T47D (cell line): ENCODE results near the gene ADD1.

Experiments used
- DNase-seq, 2 experiments: peaks; one replicate each; pipeline versions ENCODE4 v3.0.0 to v3.0.0-alpha.2; 2011 to 2012; ENCODE audit warnings: low read depth in 1 of 2, low spot score in 1 of 2
- JUND ChIP-seq: IDR thresholded peaks from 2 replicates; pipeline ENCODE4 v1.6.1; 2012; ENCODE audit warnings: low read depth
- in situ Hi-C: cut with HindIII; loops from 2 replicates; pipeline ENCODE4 v1.10.0; 2016; ENCODE audit warnings: low sequenced_read_pairs, low pct_unique_long_range_greater_than_20kb

ADD1 gene

GRCh38 chr4:2843263-2843940, at the start of gene ADD1:
Gene ADD1, plus strand, starts transcription at chr4:2843844. Its CDS starts 32,072 bp downstream, at chr4:2875916.
- TF ChIP-seq JUND: no peak
- in situ Hi-C loops: no loop called here
- peak; percentile 88 to 98 for DNase-seq

DNA sequence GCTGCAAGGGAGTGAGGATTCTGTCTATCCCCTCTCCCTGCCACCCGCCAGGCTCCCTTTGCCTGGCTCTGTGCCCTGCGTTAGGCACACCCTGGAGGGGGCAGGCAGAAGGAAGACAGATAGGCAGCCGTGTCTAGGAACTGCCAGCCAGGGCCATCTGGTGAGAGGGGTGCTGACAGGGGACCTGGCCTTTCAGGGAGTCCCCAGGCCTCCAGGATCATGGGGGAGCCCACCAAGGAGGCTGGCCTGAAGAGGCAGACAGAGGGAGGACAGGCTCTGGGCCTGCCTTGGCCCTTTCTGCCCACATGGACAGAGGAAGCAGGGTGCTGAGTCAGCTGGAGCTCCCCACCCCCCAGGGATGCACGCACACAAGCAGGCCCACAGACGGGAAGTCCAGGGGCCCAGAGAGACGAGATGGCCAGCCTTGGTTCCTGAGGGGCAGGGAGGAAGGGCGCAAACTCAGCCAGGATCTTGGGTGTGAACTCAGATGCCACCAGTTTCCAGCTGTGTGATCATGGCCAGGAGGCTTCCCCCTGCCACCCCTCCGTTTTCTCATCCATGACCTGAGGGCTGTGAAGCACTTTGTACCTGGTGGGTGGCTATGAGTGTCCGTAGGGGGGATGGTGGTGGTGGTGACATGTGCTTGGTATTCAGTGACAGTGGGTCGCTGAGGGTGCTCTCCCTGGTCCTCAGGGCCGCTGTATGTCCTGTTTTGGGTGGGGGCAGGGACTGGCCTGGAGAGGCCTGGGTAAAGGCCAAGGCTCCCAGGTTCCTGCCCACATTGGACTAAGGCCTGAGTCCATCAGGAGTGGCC, 49.0 kb upstream of the ADD1 start:
- no peak for DNase-seq
- in situ Hi-C loops: no loop called here
- TF ChIP-seq JUND: no peak

- no peak for TF ChIP-seq JUND
- in situ Hi-C loops: no loop called here
- no peak for DNase-seq
Measured at GRCh38 chr4:2795300-2795892, 48.2 kb upstream of the ADD1 start.

- TF ChIP-seq JUND: no peak
- DNase-seq: peak in 1 of 2 experiments; percentile 60
- in situ Hi-C loops: no loop called here
Measured at GRCh38 chr4:2795893-2796848, 47.5 kb upstream of the ADD1 start.

- no peak for DNase-seq
- TF ChIP-seq JUND: no peak
- in situ Hi-C loops: no loop called here
Measured at GRCh38 chr4:2796849-2797544, 46.6 kb upstream of the ADD1 start.

DNA sequence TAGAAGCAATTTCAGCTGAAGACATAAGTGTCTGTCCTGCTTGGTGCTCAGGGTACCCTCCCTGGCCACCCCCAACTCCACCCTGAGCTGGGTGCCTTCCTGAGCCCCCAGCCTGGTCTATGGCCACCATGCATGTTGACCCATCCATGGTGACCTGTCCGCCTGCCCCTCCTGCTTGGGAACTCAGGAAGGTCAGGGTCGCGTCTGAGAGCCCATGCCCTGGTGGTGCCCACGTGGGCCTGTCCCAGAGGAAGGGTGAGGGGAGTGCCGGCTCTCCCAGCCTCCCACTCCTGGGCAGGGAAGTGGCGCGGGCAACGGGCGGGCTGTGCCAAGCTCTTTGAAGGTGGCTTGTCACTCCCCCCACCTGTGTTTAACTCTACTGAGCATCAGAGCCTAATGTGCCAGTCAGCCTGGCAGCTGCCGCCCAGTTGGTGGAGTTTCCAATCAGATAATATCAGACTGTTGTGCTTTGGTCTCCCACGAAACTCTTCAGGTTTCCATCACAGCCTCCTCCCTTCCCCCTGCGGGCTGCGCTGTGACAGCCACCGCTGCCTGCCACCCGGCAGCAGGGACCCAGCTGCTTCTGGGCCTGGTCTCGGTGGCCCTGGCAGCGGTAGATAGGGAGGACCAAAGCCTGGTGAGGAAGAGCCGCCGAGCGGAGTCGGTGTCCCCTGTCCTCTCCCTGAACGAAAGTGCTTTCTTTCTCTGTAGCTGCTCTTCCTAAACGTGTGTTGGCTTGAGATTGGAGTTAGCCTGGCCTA, 45.9 kb upstream of the ADD1 start:
- no peak for TF ChIP-seq JUND
- in situ Hi-C loops: no loop called here
- peak in 1 of 2 experiments; percentile 52 for DNase-seq

DNA sequence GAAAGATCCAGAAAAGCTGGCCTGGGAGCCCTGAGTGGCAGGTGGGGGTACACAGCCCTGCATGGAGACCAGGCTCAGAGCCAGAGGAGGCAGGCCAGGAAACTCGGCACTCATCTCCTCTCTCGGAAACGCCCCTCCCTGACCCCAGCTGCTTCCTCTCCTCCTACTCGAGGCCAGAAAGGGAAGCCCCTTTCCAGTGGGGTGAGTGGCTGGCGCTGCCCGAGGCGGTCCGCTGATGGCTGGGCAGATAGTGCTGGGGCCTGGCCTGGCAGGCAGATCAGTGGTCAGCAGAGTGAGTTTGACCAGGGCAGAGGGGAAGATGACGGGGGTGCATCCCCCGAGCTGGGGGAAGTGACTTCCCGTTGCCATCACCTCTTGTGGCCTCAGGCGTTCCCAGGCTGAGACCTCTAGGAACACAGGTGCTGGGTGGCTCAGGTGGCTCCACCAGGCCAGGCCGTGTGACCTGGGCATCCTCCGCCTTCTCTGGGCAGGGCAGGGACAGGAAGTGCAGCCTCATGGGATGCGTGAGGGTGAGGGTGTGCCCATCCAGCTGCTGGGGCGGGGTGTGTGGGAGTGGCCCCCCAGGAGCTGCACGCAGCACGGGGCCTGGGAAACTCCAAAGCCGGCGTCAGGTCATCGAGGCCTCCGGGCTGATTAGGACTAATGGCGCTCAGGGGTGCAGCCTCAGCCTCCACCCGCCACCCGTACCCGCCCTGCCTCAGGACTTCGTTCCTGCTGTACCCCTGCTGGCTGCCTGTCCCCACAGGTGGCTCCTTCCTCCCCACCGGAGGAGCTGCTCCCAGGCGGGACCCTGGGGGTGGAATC, 45.0 kb upstream of the ADD1 start:
- TF ChIP-seq JUND: no peak
- in situ Hi-C loops: no loop called here
- no peak for DNase-seq

DNA sequence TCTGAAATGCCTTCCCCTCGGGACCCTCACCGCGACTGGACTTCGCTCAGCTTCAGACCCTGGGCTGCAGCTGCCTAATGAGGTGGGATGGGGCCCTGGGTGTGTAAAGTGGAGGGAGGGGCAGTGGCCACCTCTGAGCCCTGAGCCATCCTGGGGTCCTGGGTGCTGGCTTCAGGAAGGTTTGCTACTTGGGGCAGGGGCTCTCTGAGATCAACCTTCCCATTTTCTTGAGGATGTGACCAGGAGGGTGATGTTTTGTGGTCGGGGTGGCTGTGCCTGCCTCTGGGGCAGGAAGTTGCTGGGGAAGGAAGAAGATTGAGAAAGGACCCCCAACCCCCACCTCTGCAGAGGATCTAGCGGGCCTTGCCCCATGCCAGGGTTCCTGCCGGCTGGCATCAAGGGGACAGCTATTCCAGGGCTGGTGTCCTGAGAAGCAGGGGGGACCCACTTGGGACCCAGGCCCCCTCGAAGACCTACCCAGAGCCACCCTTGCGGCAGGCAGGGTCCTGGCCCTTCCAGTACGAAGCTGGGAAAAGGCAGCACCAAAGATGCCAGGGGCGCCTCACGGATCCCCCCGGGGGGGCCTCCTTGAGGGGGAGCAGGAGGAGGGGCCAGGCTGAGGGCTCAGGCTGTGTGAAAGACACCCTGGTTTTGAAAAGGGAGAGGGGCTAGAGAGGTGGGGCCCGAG, 44.3 kb upstream of the ADD1 start:
- no peak for DNase-seq
- TF ChIP-seq JUND: no peak
- in situ Hi-C loops: no loop called here

DNA sequence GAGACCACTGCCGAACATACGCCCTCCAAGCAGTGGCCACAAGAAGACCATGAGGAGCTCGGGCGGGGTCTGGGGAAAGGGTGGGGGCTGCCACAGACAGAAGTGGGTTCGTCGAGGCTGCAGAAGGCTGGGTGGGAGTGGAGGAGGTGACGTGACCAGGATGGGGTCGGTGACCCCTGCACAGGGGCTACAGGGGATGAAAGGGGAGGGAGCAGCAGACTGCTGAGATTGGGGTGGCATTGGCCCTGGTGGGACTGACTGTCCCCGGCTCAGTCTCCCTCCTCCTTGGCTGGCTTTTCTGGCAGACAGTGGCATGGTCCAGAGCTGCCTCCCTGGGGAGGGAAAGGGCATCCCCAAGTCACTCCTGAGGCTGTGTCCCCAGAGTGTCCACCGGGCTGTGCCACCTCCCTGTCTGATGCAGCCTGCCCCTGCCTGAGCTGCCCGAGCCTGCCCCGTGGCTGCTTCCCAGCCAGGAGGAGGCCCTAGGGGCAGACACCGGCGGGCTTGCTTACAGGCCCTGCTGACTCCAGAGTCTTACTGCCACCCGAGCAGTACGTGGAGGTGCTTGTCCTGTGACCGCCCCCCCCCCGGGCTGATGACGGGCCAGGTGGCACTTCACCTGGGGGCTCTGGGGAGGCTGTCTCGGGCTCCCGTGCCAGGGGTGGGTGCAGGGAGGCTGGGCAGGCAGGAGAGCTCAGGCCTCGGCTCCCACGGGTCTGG, 43.5 kb upstream of the ADD1 start:
- in situ Hi-C loops: no loop called here
- no peak for DNase-seq
- no peak for TF ChIP-seq JUND
